ENCODE measurements around the gene INPP5J. TPM values are rescaled to one million over a fixed set of nuclear protein-coding genes. Genes with fewer than 3 reads are reported as not detected.

Gene INPP5J
- polyA plus RNA-seq, 1 donor from 2014 or later: 3.7 TPM

DNA sequence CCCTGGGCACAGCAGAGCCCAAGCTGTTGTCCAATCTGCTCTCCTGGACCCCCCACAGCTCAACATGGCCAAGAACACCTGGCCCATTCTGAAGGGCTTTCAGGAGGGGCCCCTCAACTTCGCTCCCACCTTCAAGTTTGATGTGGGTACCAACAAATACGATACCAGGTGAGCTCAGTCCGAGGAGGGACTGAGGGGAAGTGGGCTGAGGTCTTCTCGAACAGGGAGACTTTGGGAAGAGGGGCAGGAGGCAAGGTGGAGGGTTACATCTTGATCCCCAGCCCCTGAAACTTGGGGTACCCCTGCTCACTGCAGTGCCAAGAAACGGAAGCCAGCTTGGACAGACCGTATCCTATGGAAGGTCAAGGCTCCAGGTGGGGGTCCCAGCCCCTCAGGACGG lies 5.4 kb downstream of the INPP5J start:
- Histone ChIP-seq H3K9me3 (ENCODE audit: low read length) (no peaks in the 10 kb centered on the region), H3K36me3 (ENCODE audit: insufficient read depth, low read length) (no peaks in the 10 kb centered on the region), H3K9ac (ENCODE audit: low read length) (no peak overlapping the region), H3K4me3 (ENCODE audit: low read length) (no peak overlapping the region), H2AFZ (ENCODE audit: low read depth, low read length) (no peak overlapping the region), H3K9me2 (ENCODE audit: insufficient read depth, low read length) (no peaks in the 10 kb centered on the region), H4K20me1 (ENCODE audit: insufficient read depth) (no peaks in the 10 kb centered on the region), H3K27ac (ENCODE audit: low read length) (no peak overlapping the region), H3K27me3 (ENCODE audit: insufficient read depth, low read depth, low read length) (no peaks in the 10 kb centered on the region), H3K79me2 (replicated peaks; ENCODE audit: insufficient read depth, low read length) (no peaks in the 10 kb centered on the region), H3F3A (ENCODE audit: insufficient read depth, low read length, poor library complexity, severe bottlenecking) (no peaks in the 10 kb centered on the region), H3K4me2 (ENCODE audit: low read length) (no peak overlapping the region)
- TF ChIP-seq, protein P1, sequence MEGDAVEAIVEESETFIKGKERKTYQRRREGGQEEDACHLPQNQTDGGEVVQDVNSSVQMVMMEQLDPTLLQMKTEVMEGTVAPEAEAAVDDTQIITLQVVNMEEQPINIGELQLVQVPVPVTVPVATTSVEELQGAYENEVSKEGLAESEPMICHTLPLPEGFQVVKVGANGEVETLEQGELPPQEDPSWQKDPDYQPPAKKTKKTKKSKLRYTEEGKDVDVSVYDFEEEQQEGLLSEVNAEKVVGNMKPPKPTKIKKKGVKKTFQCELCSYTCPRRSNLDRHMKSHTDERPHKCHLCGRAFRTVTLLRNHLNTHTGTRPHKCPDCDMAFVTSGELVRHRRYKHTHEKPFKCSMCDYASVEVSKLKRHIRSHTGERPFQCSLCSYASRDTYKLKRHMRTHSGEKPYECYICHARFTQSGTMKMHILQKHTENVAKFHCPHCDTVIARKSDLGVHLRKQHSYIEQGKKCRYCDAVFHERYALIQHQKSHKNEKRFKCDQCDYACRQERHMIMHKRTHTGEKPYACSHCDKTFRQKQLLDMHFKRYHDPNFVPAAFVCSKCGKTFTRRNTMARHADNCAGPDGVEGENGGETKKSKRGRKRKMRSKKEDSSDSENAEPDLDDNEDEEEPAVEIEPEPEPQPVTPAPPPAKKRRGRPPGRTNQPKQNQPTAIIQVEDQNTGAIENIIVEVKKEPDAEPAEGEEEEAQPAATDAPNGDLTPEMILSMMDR (IDR thresholded peaks at IDR 0.05; ENCODE audit: poor library complexity, severe bottlenecking): no peak
- TF ChIP-seq MXI1 (conservative IDR thresholded peaks at IDR 0.05; ENCODE audit: poor library complexity, severe bottlenecking) (no peak), RAD21 (conservative IDR thresholded peaks at IDR 0.05) (no peak), POLR2AphosphoS5 (IDR thresholded peaks at IDR 0.05) (no peak), TAF1 (IDR thresholded peaks at IDR 0.05; ENCODE audit: low read depth) (no peak), SMC3 (conservative IDR thresholded peaks at IDR 0.05; ENCODE audit: poor library complexity) (no peak), EP300 (conservative IDR thresholded peaks at IDR 0.05; ENCODE audit: poor library complexity, severe bottlenecking) (no peak), EZH2 (IDR thresholded peaks at IDR 0.05; ENCODE audit: borderline replicate concordance, insufficient read depth, low read length, poor library complexity, severe bottlenecking) (no peak)
- TF ChIP-seq, protein P2, sequence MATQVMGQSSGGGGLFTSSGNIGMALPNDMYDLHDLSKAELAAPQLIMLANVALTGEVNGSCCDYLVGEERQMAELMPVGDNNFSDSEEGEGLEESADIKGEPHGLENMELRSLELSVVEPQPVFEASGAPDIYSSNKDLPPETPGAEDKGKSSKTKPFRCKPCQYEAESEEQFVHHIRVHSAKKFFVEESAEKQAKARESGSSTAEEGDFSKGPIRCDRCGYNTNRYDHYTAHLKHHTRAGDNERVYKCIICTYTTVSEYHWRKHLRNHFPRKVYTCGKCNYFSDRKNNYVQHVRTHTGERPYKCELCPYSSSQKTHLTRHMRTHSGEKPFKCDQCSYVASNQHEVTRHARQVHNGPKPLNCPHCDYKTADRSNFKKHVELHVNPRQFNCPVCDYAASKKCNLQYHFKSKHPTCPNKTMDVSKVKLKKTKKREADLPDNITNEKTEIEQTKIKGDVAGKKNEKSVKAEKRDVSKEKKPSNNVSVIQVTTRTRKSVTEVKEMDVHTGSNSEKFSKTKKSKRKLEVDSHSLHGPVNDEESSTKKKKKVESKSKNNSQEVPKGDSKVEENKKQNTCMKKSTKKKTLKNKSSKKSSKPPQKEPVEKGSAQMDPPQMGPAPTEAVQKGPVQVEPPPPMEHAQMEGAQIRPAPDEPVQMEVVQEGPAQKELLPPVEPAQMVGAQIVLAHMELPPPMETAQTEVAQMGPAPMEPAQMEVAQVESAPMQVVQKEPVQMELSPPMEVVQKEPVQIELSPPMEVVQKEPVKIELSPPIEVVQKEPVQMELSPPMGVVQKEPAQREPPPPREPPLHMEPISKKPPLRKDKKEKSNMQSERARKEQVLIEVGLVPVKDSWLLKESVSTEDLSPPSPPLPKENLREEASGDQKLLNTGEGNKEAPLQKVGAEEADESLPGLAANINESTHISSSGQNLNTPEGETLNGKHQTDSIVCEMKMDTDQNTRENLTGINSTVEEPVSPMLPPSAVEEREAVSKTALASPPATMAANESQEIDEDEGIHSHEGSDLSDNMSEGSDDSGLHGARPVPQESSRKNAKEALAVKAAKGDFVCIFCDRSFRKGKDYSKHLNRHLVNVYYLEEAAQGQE (IDR thresholded peaks at IDR 0.05; ENCODE audit: borderline replicate concordance): no peak

GRCh38 chr22:31130873-31131272 lies 8.1 kb downstream of the INPP5J start:
- Histone ChIP-seq H3K9ac (ENCODE audit: low read length) (no peak overlapping the region), H2AFZ (ENCODE audit: low read depth, low read length) (no peak overlapping the region), H3K27ac (ENCODE audit: low read length) (no peak overlapping the region), H3K4me3 (ENCODE audit: low read length) (no peak overlapping the region), H3K9me3 (ENCODE audit: low read length) (no peaks in the 10 kb centered on the region), H4K20me1 (ENCODE audit: insufficient read depth) (no peaks in the 10 kb centered on the region), H3K27me3 (ENCODE audit: insufficient read depth, low read depth, low read length) (no peaks in the 10 kb centered on the region), H3K9me2 (ENCODE audit: insufficient read depth, low read length) (no peaks in the 10 kb centered on the region), H3K79me2 (replicated peaks; ENCODE audit: insufficient read depth, low read length) (no peaks in the 10 kb centered on the region), H3K36me3 (ENCODE audit: insufficient read depth, low read length) (no peaks in the 10 kb centered on the region), H3F3A (ENCODE audit: insufficient read depth, low read length, poor library complexity, severe bottlenecking) (no peaks in the 10 kb centered on the region), H3K4me2 (ENCODE audit: low read length) (no peak overlapping the region)
- TF ChIP-seq EP300 (conservative IDR thresholded peaks at IDR 0.05; ENCODE audit: poor library complexity, severe bottlenecking) (no peak), POLR2AphosphoS5 (IDR thresholded peaks at IDR 0.05) (no peak), RAD21 (conservative IDR thresholded peaks at IDR 0.05) (no peak), TAF1 (IDR thresholded peaks at IDR 0.05; ENCODE audit: low read depth) (no peak), SMC3 (conservative IDR thresholded peaks at IDR 0.05; ENCODE audit: poor library complexity) (no peak), EZH2 (IDR thresholded peaks at IDR 0.05; ENCODE audit: borderline replicate concordance, insufficient read depth, low read length, poor library complexity, severe bottlenecking) (no peak), MXI1 (conservative IDR thresholded peaks at IDR 0.05; ENCODE audit: poor library complexity, severe bottlenecking) (no peak)
- TF ChIP-seq, protein P1 (IDR thresholded peaks at IDR 0.05; ENCODE audit: poor library complexity, severe bottlenecking): no peak
- TF ChIP-seq, protein P2 (IDR thresholded peaks at IDR 0.05; ENCODE audit: borderline replicate concordance): no peak
